Measurements from ENCODE around the gene UBE2H.
"Not testable (repeated sequence)": the region's sequence is repeated elsewhere in the genome, so short reads cannot be mapped to it uniquely, and the experiment has no call there.

Gene UBE2H

DNA sequence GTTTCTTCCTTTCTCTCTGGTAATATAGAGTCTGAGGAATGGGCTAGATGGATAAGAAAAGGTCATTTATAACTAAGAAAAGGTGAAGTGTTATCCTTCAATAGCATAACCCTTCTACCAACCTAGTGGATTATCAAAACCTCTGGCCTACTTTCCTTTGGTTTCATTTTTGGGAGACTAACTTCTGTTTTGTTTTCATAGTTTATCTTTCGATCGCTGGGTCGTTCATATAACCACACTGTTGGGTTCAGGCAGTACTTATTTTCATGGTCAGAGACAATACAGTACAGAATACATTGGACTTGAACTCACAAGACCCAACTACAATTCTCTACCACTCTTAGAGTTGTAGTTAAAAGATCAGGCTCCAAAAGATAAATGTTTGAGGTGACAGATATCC is 86.5 kb downstream of the UBE2H start:
- DNase-seq: no peak

DNA sequence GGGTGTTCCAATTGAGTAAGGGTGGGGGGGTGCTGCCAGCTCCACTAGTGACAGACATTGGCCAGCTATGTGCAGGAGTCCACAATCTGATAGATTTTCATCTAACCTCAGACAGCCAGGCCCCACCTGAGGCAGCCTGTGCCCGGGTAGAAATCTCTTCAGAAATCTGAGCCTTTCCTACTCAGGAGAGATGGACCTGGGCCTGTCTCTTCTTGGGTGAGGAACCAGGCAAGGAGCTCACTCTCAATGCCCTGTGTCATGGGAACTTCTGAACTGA is 86.9 kb downstream of the UBE2H start:
- no peak for DNase-seq

DNA sequence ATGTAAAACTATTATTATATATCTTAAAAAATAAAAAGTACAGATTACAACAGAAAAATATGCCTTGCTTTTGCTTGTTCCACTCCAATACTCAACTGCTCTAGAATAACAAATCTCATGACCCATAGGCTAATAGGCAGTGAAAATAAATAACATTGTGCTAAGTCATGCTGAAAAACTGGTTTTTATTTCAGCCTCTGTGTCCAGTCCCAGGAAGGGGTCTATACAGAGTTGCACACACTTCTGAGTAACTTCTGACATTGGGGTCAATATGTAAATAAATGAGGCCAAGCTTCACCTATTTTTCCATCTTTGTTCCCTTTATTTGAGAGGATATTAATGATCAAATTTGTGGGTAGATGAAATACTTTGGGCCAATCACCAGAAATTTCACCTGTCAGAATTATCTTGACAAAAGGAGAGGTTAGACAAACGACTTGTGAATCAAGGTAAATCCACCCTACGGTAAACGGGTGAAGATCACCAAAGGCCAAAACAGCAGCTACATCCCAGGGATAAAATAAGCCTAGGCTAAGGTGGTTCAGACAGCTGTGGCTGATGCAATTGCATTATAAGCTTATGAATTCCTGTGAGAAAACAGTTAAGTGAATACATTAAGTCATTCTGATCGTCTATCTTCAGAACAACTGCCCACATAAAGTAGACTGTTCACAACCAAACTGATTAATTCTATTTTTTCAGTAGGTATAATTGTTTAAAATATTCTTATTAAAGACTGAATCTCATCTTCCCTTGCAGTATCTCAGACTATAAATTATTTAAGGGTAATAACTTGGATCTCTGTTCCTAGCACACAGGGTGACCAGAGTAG is 87.5 kb downstream of the UBE2H start:
- no peak for DNase-seq

DNA sequence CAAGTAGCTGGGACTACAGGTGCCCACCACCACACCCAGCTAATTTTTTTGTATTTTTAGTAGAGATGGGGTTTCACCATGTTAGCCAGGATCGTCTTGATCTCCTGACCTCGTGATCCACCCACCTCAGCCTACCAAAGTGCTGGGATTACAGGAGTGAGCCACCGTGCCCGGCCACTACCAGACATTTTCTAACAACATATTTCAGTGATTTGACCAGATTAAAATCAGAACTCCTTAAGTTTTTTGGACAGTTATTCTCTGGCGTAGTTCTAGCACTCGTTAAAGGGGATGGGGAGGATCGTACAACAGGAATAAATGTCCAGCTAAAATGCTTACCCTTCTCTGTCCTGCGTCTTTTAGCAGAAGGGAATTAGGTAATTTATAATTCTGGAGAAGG is 88.1 kb downstream of the UBE2H start:
- not testable (repeated sequence) for DNase-seq

DNA sequence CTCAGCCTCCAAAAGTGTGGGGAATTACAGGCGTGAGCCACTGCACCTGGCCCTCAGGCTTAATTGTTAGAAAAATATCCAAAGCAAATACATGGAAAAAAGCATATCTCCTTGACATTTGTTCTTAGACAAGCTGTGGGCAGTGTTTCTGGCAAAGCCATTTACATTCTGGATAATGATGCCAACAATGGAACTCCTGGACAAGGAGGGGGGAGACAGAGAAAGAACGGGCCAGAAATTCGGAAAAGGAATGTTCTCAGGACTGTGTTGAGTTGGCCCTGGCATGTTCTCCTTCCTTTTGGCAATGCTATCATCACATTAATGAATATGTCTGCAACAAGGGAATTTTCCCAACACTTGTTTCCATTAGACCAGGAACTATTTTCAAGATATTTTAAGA is 88.7 kb downstream of the UBE2H start:
- DNase-seq: peak; percentile 69

DNA sequence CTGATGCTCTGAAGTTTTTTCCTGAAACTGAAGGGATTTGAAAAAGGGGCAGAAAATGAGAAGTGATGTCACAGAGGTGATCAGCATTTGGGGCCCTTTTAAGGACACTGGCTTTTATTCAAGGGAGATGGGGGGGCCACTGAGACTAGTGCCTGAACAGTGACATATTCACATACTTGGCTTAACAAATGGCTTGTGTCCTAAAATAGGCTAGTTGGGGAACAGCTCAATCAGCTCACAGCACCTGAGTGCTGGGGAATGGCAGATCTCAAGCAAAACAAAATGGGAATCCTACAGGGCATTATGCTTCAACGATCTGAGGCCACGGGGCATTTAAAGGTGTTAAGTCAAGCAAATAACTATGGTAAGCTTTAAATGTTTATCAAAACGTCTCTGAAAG is 90.1 kb downstream of the UBE2H start:
- DNase-seq: no peak

DNA sequence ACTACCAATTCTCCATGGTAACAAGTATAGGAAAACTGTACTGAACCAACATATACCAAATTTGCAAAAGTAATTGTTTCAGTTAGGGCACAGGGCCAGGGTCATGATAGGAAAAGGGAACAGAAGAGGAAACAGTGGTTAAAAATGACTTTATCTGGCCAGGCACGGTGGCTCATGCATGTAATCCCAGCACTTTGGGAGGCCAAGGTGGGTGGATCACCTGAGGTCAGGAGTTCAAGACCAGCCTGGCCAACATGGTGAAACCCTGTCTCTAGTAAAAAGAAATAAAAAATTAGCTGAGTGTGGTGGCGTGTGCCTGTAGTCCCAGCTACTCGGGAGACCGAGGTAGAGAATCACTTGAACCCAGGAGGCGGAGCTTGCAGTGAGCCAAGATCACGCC is 92.0 kb downstream of the UBE2H start:
- not testable (repeated sequence) for DNase-seq

DNA sequence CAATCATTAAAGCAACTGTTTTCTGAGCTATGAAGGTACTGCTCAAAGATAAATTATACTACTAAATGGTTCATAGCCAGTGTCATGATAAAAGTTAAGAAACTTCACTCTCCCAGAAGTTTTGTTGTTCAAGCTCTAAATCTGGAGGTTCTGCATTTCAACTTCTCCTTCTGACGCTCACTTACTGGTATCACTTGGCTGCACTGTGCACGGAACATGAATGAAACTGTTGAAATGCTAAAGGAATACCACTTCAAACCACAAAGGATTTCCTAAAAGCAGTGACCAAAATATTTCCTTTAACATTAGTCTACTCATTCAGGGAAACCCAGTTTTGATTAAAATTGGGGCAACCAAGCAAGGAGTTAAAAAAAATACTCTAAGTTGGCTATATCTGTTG is 93.6 kb downstream of the UBE2H start:
- DNase-seq: no peak

DNA sequence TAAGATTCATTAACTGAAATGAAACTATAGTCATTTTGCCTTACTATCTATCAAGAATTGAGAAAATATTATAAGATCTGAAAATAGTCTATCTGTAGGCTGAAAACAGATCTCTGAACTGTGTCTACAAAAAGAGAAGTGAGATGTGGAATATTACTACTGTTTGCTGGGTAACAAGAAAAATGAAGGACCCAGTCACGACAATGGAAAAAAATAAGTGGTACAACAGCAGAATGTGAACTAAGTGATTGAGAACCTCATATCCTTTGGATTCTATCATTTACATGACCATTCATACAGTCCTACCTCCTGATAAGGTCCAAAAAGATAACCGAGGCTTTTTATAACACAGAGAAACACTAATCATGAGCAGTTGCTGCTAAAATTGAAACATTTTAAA is 94.3 kb downstream of the UBE2H start:
- DNase-seq: no peak

DNA sequence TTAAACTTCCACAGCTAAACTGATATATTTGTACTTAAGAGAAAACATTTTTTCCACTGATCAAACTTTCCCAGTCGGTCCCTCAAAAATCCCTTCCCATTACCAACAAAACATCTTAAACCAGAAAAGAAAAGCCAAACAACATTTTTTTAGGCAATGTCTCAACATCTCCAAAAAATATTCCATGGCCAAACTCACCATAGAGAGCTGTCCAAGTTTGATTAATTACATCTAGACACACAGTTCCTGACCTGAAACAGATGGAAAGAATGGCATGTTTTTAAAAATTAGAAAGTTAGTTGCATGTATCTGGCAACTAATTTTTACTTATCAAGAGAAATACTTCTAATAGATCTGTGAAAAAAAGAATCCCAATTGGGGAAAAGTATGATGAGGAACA is 95.4 kb downstream of the UBE2H start:
- DNase-seq: no peak

DNA sequence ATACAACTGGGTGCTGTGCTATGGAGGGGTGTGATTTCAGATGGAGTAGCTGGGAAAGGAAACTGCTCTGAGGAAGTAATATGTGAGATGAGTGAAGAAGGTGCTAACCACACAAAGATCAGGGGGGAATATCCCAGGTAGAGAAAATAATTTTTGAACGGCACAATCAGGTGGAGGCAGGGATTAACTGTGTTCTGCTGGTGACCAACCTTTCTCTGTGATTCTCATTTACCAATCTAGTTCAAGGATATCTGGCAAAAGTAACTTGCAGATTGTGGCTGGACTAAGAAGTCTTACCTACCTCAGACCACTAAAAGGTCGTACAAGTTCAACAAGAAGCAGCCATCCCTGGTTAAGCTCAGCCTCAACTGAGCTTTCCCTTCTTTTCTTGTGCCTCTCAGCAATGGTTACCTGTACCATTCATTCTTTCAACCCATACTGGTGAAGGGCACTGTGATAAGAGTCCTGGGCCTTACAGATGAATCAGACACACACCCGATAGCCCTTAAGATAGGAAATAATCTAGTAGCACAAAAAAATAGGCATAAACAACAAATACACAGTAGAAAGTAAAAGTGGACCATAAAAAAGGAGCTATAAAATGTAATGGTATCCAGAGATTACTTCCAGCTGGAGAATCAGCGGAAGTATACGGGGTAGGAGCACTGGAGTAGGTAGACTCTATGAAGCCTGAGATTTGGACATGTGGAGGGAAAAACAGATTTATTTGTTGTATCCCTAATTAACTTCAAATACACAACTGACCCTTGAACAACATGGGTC is 96.6 kb downstream of the UBE2H start:
- DNase-seq: no peak

DNA sequence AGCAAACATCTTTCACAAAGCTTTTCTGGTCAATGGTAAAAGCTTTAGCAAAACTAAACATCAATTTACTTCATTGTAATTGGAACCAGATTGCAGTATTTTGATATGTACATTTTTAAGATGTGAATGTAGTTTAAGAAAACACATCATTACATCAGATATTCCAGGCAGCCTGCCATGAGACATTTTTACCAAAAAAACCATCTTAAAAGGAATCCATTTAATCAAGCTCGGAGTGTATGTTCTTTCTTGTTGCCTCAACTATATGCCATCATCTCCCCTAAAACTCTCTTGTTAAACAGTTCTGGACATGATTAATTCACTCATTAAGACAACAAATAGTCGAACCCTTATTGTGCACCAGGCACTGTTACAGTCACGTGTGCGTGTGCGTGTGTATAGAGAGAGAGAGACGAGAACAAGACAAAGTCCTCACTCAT is 97.5 kb downstream of the UBE2H start:
- DNase-seq: no peak

DNA sequence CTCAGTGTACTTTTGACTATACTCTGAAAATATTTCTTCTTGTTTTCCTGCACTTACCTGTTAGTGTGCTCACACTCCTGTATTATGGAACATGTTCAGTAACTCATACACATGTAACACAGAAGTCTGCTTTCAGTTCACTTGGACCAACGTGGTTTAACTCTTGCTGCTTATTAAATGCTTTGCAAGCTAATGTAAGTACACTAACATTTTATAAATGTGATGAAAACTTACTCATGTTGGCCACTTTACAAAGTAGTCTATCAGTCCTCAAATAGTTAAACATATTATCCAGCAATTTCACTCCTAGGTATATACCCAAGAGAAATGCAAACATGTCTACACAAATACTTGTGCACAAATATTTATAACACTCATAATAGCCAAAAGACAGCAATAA is 98.4 kb downstream of the UBE2H start:
- DNase-seq: no peak

DNA sequence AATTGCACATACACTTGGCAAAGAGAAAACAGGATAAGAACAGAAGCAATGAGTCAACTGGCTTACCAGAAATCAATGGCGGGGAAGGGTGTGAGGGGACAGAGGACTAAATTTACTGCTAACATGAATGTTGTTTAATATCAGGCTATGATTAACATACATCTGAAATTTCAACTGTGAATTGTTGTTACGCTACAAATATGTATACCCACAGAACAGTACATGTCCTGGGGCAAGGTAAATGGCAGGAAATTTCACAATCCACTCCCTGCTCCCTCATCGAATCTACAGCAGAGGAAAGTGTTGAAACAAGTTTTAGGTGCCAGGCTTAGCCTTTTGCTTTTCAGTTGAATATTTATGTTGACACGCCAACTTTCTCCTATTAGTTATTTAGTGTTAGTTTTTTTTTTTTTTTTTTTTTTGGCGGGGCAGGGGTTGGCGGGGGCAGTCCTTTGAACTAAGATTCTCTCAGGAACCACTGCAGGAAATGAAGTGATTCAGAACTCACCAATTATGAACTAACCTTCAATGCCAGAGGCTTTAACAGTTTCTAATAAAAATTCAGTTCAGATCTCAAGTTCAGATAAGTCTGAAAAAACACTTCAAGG is 99.0 kb downstream of the UBE2H start:
- DNase-seq: no peak

DNA sequence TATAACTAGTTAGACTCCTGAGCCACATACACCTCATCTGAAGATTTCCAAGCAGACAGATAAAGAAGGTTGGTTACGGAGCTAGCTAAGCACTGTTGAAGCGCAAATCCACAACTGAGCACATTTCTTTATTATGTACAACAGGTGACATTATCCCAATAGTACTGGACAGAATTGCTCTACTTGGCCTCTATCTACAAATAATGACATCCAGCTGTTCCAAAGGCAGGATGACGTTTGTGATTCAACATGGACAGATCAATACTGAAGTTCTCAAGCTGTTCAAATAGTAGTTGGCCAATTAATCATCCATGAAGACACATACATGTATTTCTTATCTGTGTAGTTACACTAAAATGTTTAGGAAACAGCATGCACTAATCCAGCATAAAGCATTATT is 101.0 kb downstream of the UBE2H start:
- DNase-seq: no peak

DNA sequence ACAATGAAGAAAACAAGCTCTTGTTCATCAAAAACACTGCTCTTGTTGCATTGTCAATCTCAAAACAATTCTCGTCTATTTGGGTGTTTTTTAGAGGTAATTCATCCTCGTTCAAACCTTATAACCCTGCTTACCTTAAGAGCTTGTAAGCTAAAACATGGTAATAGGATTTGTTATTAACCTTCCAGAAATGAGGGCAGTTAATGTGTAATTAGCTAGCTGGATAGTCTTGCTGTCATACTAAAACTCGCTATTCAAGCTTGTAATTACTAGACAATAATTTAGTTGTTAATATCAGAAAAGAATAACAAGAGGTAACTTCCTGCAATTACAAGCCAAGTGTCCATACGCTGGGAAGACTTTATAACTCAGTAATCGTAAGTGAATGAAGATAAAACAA is 101.6 kb downstream of the UBE2H start:
- no peak for DNase-seq

DNA sequence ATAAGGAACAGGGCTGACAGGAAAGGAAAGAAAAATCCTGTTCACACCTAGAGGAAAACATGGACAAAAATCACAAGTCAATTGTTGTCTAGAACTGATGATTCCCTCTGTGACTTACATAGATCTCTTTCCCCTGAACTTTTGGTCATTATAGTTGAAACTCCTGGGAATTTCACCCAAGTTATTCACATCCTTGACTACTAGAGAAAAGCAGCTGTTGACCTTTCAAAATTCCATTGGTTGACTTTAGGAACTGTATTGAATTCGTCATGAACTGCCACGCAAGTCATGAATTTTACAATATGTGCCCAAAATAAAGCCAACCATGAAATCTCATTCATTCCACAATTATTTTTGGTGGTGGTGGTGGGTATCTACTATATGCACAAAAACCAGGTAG is 104.3 kb downstream of the UBE2H start:
- no peak for DNase-seq

DNA sequence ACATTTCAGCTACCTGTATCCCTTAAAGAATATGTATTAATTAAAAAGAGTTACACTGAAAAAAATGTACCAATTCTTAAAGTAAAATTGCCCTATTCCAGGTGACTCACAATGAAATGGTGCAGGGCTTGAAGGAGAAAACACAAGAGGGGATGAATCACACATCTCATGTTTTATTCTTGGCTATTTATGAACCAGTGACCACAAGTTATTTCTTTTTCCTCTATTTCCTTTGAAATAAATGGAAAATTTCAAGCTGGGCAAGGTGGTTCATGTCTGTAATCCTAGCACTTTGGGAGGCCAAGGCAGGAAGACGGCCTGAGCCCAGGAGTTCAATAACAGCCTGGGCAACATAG is 106.8 kb downstream of the UBE2H start:
- no peak for DNase-seq

DNA sequence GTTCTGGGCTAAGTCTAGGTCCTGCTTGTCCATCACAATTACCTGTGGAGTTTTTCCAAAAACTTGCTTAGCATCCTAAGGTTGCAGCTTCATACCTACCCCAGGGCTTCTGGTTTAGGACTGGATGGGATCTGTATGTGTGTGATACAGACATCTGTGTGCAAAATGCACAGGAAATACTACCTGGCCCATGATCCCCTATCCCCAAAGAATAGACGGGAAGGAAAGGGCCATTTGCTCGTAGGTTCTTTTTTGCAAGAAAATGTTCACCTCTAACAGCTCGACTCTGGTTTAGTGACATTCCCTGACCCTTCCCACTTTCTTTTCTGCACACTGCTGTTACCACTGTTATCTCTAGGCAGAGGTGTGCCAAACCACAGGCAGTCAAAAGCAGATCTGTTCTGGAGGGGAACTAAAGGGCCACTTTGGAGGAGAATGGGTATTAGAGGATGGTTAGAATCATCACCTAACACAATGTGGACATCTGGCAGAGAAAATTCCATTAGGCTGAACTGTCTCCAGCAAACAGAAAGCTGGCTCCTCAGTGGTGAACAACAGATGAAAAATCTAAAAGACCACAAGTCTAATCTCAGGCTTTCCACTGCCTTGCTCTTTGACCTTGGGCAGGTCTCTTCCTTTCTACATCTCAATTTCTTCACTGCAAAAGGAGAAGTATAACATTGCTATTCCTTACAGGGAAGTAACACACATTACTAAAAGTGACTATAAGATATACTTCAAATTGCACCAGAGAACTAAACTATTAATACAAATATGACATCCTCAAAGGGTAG is 107.4 kb downstream of the UBE2H start:
- peak; percentile 50 for DNase-seq

DNA sequence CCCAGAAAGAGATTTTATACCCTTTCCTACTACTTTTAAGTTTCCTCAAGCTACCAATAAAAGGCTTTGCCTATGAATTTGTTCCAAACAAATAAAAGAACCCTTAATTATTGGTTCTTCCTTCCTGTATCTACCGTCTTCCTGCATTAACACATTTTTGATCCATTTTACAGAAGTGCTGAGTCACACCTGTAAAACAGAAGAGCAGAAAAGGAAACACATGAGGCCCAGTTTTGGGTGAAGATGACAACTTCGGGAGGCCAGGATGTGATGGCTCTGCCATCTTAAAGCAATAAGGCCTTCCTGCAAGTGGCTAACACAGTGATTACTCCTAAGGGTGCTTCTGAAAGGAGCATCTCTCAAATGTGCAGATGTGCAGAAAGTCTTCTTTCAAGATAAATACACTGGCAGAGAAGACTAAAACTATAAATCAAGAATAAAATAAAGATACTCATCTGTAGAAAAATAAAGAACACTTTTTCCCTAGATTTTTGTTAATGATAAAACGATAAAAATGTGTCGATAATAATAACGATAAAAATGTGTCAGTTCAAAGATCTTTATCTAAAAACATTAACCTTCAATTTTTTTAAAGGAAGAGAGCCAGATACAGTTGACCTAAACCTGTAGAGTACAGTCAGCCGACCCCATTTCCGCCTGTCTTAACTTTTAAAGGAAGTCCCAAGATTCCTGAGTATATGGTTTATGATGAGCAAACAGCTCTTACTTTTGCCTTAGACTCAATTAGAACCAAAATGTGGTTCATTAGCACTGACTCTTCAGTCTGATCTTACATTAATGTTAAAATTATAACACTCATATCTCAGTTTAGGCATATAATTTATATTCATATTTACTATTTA is 108.6 kb downstream of the UBE2H start:
- no peak for DNase-seq

DNA sequence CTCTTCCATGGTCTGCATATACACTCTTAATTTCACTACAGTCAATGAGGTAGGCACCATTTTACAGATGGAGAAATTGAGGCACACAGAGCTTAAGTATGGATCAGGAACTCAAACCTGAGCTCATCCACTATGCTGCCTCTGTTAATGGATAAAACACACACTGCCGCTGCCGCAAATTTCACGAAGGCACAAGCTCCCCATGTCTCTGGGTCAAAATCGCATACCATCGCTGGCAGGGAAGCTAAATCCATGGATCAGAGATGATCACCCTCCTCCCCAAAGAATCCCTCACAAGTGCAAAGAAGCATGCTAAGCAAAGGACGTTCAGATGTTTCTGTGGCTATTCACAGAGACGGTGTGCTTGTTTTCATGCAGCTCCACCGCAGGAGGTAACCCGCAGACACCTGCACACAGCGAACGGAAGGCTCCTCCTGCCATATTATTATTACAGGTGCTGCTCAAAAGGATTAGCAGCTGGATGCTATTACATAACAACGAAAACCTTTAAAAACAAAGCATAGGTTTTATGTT is 109.3 kb downstream of the UBE2H start:
- no peak for DNase-seq

DNA sequence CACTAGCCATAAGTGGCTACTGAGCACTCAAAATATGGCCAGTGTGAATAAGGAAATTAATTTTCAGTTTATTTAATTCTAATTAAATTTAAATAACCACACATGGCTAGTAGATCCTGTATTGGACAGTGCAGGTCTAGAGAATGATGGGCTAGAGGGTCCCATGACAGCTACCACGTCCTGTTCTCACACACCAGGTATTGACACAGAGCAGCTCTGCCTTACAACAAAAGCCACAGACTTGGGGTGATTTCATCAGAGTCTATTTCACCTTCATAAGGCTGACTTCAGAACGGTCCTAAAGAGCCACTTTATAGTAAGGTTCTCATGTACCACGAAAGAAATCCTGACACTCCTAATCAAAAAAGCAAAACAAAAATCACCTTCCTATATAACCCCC is 111.3 kb downstream of the UBE2H start:
- DNase-seq: no peak
